ENCODE results near the gene APCDD1L.

APCDD1L gene

DNA sequence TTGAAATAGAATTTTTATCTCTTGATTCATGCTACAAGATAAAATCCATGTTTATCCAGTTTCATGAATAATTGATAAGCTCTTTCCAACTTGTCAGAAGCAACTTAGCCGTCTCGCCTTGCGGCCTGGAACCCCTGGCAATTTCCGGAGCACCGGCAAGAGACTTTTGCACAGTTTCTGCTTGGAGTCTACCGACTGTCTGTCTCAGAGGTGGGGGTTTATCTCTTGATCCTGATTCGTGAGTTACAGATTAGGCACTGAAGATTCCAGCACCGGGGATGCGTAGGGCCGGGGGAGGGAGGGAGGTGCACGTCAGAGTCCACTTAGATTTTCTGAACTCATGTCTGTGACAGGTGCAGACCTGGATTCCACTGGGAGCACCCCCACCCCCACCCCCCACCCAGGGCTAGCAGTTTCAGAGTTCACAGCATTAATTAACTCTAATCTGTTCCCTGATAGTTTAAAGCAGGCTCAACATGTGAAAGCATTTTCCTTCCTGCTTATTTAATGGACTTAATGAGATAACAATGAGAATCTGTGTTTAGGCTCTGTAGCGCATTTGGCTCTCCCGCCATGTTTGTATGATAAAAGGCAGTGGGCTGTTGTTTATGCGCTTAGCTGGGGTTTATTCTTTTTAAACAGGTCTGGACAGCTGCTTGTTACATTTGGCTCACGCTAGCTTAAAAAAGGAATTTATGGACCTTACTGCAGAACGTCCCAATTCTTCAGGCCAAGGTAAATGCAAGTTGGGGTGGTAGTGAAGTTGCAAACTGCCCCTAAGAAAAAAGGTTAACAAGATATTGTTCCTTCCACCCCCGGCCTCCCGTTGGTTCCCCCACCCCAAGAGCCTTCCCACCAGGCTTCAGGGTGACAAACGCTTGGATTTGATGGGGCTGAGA is 8.1 kb upstream of the APCDD1L start:
- no peaks in the 10 kb centered on the region for H4K20me1 ChIP-seq
- peaks cover 0 to 19% (median 11%) of the 10 kb centered on the region in 10 experiments; a peak in 11 of 20 replicates for H3K4me1 ChIP-seq
- H3K4me2 ChIP-seq, result peak overlapping the region in 7 of 11 experiments; percentile 3 to 69 (median 54); a peak in 7 of 22 replicates
- no peak overlapping the region for H3K27ac ChIP-seq
- no peak overlapping the region for H3K9ac ChIP-seq
- no peak overlapping the region for H3K4me3 ChIP-seq
- H3K36me3 ChIP-seq, result no peaks in the 10 kb centered on the region
- peaks cover 32 to 39% (median 34%) of the 10 kb centered on the region in 11 experiments for H3K9me3 ChIP-seq (replicated peaks in 1 of 11)
- TF ChIP-seq Cebpa-rat (IDR thresholded peaks at IDR 0.05), result no peak
- no peaks in the 10 kb centered on the region for H3K27me3 ChIP-seq

GRCh38 chr20:58522666-58523065 is 7.5 kb upstream of the APCDD1L start:
- Histone ChIP-seq H3K4me1 (peaks cover 0 to 19% (median 11%) of the 10 kb centered on the region in 10 experiments; a peak in 11 of 20 replicates), H3K9ac (no peak overlapping the region), H4K20me1 (no peaks in the 10 kb centered on the region), H3K4me3 (no peak overlapping the region), H3K27ac (no peak overlapping the region), H3K9me3 (replicated peaks in 1 of 11) (peaks cover 29 to 36% (median 31%) of the 10 kb centered on the region in 11 experiments), H3K4me2 (no peak overlapping the region), H3K36me3 (no peaks in the 10 kb centered on the region), H3K27me3 (no peaks in the 10 kb centered on the region)
- no peak for TF ChIP-seq Cebpa-rat (IDR thresholded peaks at IDR 0.05)

DNA sequence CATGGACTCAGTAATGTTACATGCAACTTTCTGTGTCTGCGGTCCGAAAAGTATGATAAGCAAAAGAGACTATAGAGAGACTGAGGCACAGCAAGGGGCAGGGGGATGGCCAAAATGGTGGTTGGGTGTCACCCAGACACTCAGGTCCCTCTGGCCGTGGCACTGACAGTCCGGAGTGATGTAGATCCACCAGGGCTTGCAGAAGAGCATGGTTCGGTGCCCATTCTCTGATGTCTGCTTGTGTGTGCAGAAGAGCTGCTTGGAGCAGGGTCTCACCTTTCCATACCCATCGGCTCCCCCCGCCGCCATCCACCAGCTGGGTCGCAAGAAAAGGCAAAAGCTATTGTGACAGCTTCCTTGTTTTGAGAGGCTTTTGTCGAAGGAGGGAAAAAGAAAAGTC is 6.6 kb upstream of the APCDD1L start:
- H3K4me2 ChIP-seq, result no peak overlapping the region
- no peaks in the 10 kb centered on the region for H4K20me1 ChIP-seq
- peaks cover 0 to 19% (median 11%) of the 10 kb centered on the region in 10 experiments; a peak in 11 of 20 replicates for H3K4me1 ChIP-seq
- H3K9ac ChIP-seq, result no peak overlapping the region
- H3K27me3 ChIP-seq, result no peaks in the 10 kb centered on the region
- peaks cover 20 to 27% (median 22%) of the 10 kb centered on the region in 11 experiments for H3K9me3 ChIP-seq (replicated peaks in 1 of 11)
- no peak overlapping the region for H3K27ac ChIP-seq
- no peaks in the 10 kb centered on the region for H3K36me3 ChIP-seq
- no peak overlapping the region for H3K4me3 ChIP-seq
- TF ChIP-seq Cebpa-rat (IDR thresholded peaks at IDR 0.05), result no peak

DNA sequence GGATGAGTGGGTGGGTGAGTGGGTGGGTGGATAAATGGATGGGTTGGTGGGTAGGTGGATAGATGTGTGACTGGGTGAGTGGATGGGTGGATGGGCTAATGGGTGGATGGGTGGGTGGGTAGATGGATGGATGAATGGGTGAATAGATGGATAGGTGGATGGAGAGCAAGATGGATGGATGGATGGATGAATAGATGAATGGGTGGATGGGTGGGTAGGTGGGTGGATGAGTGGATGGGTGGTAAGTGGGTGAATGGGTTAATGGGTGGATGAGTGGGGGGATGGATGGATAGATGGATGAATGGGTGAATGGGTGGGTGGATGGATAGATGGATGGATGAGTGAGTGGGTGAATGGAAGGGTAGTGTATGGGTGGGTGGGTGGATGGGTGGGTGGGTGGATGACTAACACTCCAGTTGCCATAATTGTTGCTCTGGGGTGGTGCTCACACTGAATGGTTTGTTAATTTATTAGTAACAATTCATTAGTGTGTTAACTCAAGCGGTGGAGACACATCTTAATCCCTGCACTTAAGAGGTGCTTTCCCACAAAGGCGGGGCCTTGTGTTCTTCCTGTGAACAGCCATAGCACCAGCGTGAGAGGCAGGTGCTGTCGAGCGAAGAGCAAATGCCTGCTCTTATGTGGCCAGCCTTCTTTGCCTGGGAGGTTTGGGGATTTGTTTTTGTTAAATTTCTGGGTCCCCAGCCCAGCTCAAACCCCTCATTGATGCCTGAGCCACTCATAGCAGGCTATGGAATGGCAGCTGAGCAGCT is 4.9 kb upstream of the APCDD1L start:
- Histone ChIP-seq H3K27ac (no peak overlapping the region), H3K4me1 (peaks cover 0 to 28% (median 11%) of the 10 kb centered on the region in 10 experiments; a peak in 11 of 20 replicates), H3K27me3 (peaks cover 5 to 14% (median 12%) of the 10 kb centered on the region in 11 experiments; a peak in 21 of 22 replicates), H3K9me3 (replicated peaks in 1 of 11) (peaks cover 4 to 11% (median 6%) of the 10 kb centered on the region in 11 experiments; a peak in 18 of 22 replicates), H4K20me1 (no peaks in the 10 kb centered on the region), H3K9ac (no peak overlapping the region), H3K4me2 (no peak overlapping the region), H3K36me3 (no peaks in the 10 kb centered on the region), H3K4me3 (no peak overlapping the region)
- no peak for TF ChIP-seq Cebpa-rat (IDR thresholded peaks at IDR 0.05)

DNA sequence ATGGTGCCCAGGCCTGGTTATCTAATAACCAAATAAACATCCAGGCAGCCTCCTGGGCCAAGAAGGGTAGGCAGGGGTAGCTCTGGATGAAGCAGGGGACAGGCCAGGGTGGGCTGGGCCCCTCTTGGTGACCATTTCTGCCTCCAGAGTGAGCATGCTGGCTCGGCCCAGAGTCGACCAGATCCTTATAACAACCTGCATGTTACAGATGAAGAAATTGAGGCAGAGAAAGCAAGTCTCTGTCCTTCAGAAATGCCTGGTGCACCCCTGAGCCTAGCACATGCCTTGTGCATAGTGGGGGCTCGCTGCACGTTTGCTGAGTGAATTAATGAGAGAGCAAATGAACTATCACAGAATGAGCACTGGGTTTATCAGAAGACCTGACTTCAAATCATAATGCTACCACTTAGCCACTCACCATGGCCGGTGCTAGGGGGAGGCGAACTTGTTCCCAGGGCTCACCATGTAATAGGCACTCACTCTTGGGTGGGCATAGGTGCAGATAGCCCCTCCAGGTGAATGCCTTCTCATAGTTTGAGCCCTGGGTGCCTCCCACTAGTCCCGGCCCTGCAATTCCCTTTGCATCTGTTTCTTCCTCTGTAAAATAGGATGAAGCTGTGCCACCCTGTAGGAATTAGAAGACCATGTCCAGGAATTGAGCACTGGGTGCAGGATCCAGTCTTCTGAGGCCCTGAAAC is 3.8 kb upstream of the APCDD1L start:
- Histone ChIP-seq H3K4me1 (peaks cover 0 to 19% (median 3%) of the 10 kb centered on the region in 10 experiments; a peak in 11 of 20 replicates), H4K20me1 (0 out of 22 replicates have a peak, but pooled peaks cover 0 to 4% (median 0%) of the 10 kb centered on the region in 11 experiments), H3K9ac (no peak overlapping the region), H3K4me2 (no peak overlapping the region), H3K36me3 (no peaks in the 10 kb centered on the region), H3K9me3 (replicated peaks in 1 of 11) (no peaks in the 10 kb centered on the region; a peak in 1 of 22 replicates), H3K4me3 (no peak overlapping the region), H3K27ac (no peak overlapping the region), H3K27me3 (peaks cover 16 to 25% (median 22%) of the 10 kb centered on the region in 11 experiments)
- TF ChIP-seq Cebpa-rat (IDR thresholded peaks at IDR 0.05), result no peak

- no peak overlapping the region for H3K27ac ChIP-seq
- no peak overlapping the region for H3K9ac ChIP-seq
- 0 out of 22 replicates have a peak, but pooled peaks cover 0 to 4% (median 0%) of the 10 kb centered on the region in 11 experiments for H4K20me1 ChIP-seq
- H3K36me3 ChIP-seq, result no peaks in the 10 kb centered on the region
- peaks cover 22 to 31% (median 29%) of the 10 kb centered on the region in 11 experiments for H3K27me3 ChIP-seq
- no peak overlapping the region for H3K4me3 ChIP-seq
- no peak overlapping the region for H3K4me2 ChIP-seq
- TF ChIP-seq Cebpa-rat (IDR thresholded peaks at IDR 0.05), result no peak
- no peaks in the 10 kb centered on the region; a peak in 1 of 22 replicates for H3K9me3 ChIP-seq (replicated peaks in 1 of 11)
- peaks cover 0 to 12% (median 0%) of the 10 kb centered on the region in 10 experiments; a peak in 4 of 20 replicates for H3K4me1 ChIP-seq
These were observed 3.2 kb upstream of the APCDD1L start for GRCh38 chr20:58518387-58518786.

- H3K9ac ChIP-seq, result no peak overlapping the region
- peaks cover 23 to 42% (median 39%) of the 10 kb centered on the region in 11 experiments for H3K27me3 ChIP-seq
- no peak for TF ChIP-seq Cebpa-rat (IDR thresholded peaks at IDR 0.05)
- no peak overlapping the region for H3K27ac ChIP-seq
- H3K4me1 ChIP-seq, result peaks cover 0 to 34% (median 7%) of the 10 kb centered on the region in 10 experiments; a peak in 10 of 20 replicates
- no peaks in the 10 kb centered on the region; a peak in 1 of 22 replicates for H3K9me3 ChIP-seq (replicated peaks in 1 of 11)
- no peak overlapping the region for H3K4me2 ChIP-seq
- no peaks in the 10 kb centered on the region for H3K36me3 ChIP-seq
- H4K20me1 ChIP-seq, result 0 out of 22 replicates have a peak, but pooled peaks cover 0 to 4% (median 0%) of the 10 kb centered on the region in 11 experiments
- H3K4me3 ChIP-seq, result no peak overlapping the region
These were observed 622 bp downstream of the APCDD1L start for GRCh38 chr20:58514321-58515232.

Data from BLaER1 treated with 17β-estradiol and CSF1 and Interleukin-3, amounts not matched to agents 10 nM and 100 nM (cell line).